Prostate gland (tissue), 2 donors: ENCODE data around the gene PTP4A1.

Source experiments
- CTCF ChIP-seq, 4 experiments: fragments of 200-600 bp in 2 of 4; fragments of 450-650 bp in 2 of 4; sonication (generic) in 2 of 4; IDR thresholded peaks; 1 replicate in 3 of 4; 2 replicates in 1 of 4; pipeline ENCODE4 v1.5.1; 2016 to 2019; ENCODE audit warnings: antibody characterized with exemption in 4 of 4, mild to moderate bottlenecking in 2 of 4, moderate library complexity in 2 of 4
- POLR2A ChIP-seq: fragments of 450-650 bp; IDR thresholded peaks from one replicate; pipeline ENCODE4 v1.6.1; 2016; ENCODE audit warnings: antibody characterized with exemption, mild to moderate bottlenecking

GRCh38 chr6:63530182-63530581 is 42.1 kb upstream of the PTP4A1 start:
- TF ChIP-seq CTCF (IDR thresholded peaks at IDR 0.05), result no peak
- TF ChIP-seq POLR2A, result no peak
